H9 (cell line): ENCODE data around the gene RAB3IL1. TPM values are rescaled to one million over a fixed set of nuclear protein-coding genes. Genes with fewer than 3 reads are reported as not detected.

Experiments used
- DNase-seq: peaks from one replicate; pipeline ENCODE4 v3.0.0-alpha.2; 2017
- H2AFZ ChIP-seq: one replicate; pipeline ENCODE4 v1.6.1; 2013; ENCODE audit warnings: mild to moderate bottlenecking, low read length, control low read depth, moderate library complexity
- H2AK5ac ChIP-seq: 2 replicates; pipeline ENCODE4 v1.6.1; 2013; ENCODE audit warnings: low read length, control low read depth, mixed read lengths; ENCODE audit not compliant: insufficient read length
- H2BK120ac ChIP-seq: one replicate; pipeline ENCODE4 v1.6.1; 2013; ENCODE audit warnings: low read depth, mild to moderate bottlenecking, low read length, control low read depth, inconsistent platforms; ENCODE audit not compliant: poor library complexity, severe bottlenecking
- H2BK12ac ChIP-seq: 2 replicates; pipeline ENCODE4 v1.6.1; 2013; ENCODE audit warnings: low read length, control low read depth, mixed read lengths, low read depth; ENCODE audit not compliant: insufficient read length
- H2BK15ac ChIP-seq: 2 replicates; pipeline ENCODE4 v1.6.1; 2013; ENCODE audit warnings: low read depth, low read length, control low read depth
- H2BK20ac ChIP-seq: one replicate; pipeline ENCODE4 v1.6.1; 2013; ENCODE audit warnings: low read depth, mild to moderate bottlenecking, low read length, control low read depth, inconsistent platforms; ENCODE audit not compliant: poor library complexity, severe bottlenecking
- H2BK5ac ChIP-seq: 2 replicates; pipeline ENCODE4 v1.6.1; 2013; ENCODE audit warnings: low read length, control low read depth, mixed read lengths; ENCODE audit not compliant: insufficient read length
- H3K14ac ChIP-seq: 2 replicates; pipeline ENCODE4 v1.6.1; 2013; ENCODE audit warnings: low read length, control low read depth; ENCODE audit not compliant: insufficient read depth
- H3K18ac ChIP-seq: 2 replicates; pipeline ENCODE4 v1.6.1; 2013; ENCODE audit warnings: low read depth, mild to moderate bottlenecking, mixed read lengths, low read length, control low read depth; ENCODE audit not compliant: insufficient read length
- H3K23ac ChIP-seq: 2 replicates; pipeline ENCODE4 v1.6.1; 2013; ENCODE audit warnings: low read length, control low read depth, mixed read lengths, low read depth; ENCODE audit not compliant: insufficient read length
- H3K23me2 ChIP-seq: 2 replicates; pipeline ENCODE4 v1.6.1; 2013; ENCODE audit warnings: low read depth, mild to moderate bottlenecking, mixed read lengths, low read length, control low read depth; ENCODE audit not compliant: insufficient read length, poor library complexity, severe bottlenecking
- H3K27ac ChIP-seq: 2 replicates; pipeline ENCODE4 v1.5.1; 2013; ENCODE audit warnings: low read length, control low read depth, mixed read lengths, low read depth; ENCODE audit not compliant: insufficient read length
- H3K27me3 ChIP-seq: 2 replicates; pipeline ENCODE4 v1.6.1; 2013; ENCODE audit warnings: low read length, control low read depth, inconsistent platforms; ENCODE audit not compliant: insufficient read depth
- H3K4ac ChIP-seq: 2 replicates; pipeline ENCODE4 v1.6.1; 2013; ENCODE audit warnings: low read depth, mild to moderate bottlenecking, control low read depth, inconsistent platforms, low read length, moderate library complexity
- H3K4me1 ChIP-seq: 2 replicates; pipeline ENCODE4 v1.6.1; 2013; ENCODE audit warnings: low read length, control low read depth, inconsistent platforms; ENCODE audit not compliant: insufficient read depth
- H3K4me2 ChIP-seq: 2 replicates; pipeline ENCODE4 v1.6.1; 2013; ENCODE audit warnings: low read length, control low read depth, mixed read lengths; ENCODE audit not compliant: insufficient read length, insufficient read depth
- H3K56ac ChIP-seq: 2 replicates; pipeline ENCODE4 v1.6.1; 2013; ENCODE audit warnings: low read depth, mild to moderate bottlenecking, mixed read lengths, low read length, control low read depth; ENCODE audit not compliant: insufficient read length
- H3K79me1 ChIP-seq: 2 replicates; pipeline ENCODE4 v1.6.1; 2013; ENCODE audit warnings: low read depth, mild to moderate bottlenecking, moderate library complexity, low read length, control low read depth, inconsistent platforms; ENCODE audit not compliant: insufficient read depth, poor library complexity, severe bottlenecking
- H3K79me2 ChIP-seq: 2 replicates; pipeline ENCODE4 v1.6.1; 2013; ENCODE audit warnings: low read length, control low read depth, inconsistent platforms; ENCODE audit not compliant: insufficient read depth
- H3K9ac ChIP-seq: 2 replicates; pipeline ENCODE4 v1.6.1; 2013; ENCODE audit warnings: low read length, control low read depth, mixed read lengths; ENCODE audit not compliant: insufficient read length; ENCODE audit errors: extremely low read depth
- H3K9me3 ChIP-seq: one replicate; pipeline ENCODE4 v1.6.1; 2013; ENCODE audit warnings: low read depth, low read length, inconsistent platforms; ENCODE audit not compliant: control insufficient read depth
- H3T11ph ChIP-seq: one replicate; pipeline ENCODE4 v1.6.1; 2013; ENCODE audit warnings: mild to moderate bottlenecking, low read length, control low read depth, inconsistent platforms
- H4K20me1 ChIP-seq: one replicate; pipeline ENCODE4 v1.6.1; 2013; ENCODE audit not compliant: control insufficient read depth, insufficient read length, insufficient read depth
- H4K5ac ChIP-seq: 2 replicates; pipeline ENCODE4 v1.6.1; 2013; ENCODE audit warnings: low read depth, mild to moderate bottlenecking, mixed read lengths, low read length, control low read depth; ENCODE audit not compliant: insufficient read length
- H4K8ac ChIP-seq: replicated peaks from 2 replicates; pipeline ENCODE4 v1.6.1; 2013; ENCODE audit warnings: low read length, control low read depth, mixed read lengths, low read depth; ENCODE audit not compliant: insufficient read length
- H4K91ac ChIP-seq: 2 replicates; pipeline ENCODE4 v1.6.1; 2013; ENCODE audit warnings: low read depth, mild to moderate bottlenecking, moderate library complexity, mixed read lengths, low read length, control low read depth; ENCODE audit not compliant: insufficient read length
- H3K27ac Mint-ChIP-seq, 3 experiments: 2 replicates in 2 of 3; 3 replicates in 1 of 3; pipeline ENCODE4 v1.8.0; 2020 to 2021; ENCODE audit warnings: mixed read lengths in 3 of 3, mild to moderate bottlenecking in 1 of 3, moderate library complexity in 1 of 3
- H3K27me3 Mint-ChIP-seq: 2 replicates; pipeline ENCODE4 v1.8.0; 2021; ENCODE audit warnings: low read depth, mild to moderate bottlenecking, moderate library complexity, mixed read lengths
- H3K36me3 Mint-ChIP-seq, 3 experiments: 2 replicates in 2 of 3; 3 replicates in 1 of 3; pipeline ENCODE4 v1.8.0; 2020 to 2021; ENCODE audit warnings: low read depth in 3 of 3, mixed read lengths in 3 of 3; ENCODE audit not compliant: insufficient read depth in 1 of 3
- H3K4me1 Mint-ChIP-seq, 2 experiments: 2 replicates each; pipeline ENCODE4 v1.8.0; 2020; ENCODE audit warnings: mixed read lengths in 2 of 2
- H3K4me3 Mint-ChIP-seq, 2 experiments: 2 replicates in 1 of 2; 3 replicates in 1 of 2; pipeline ENCODE4 v1.8.0; 2020 to 2021; ENCODE audit warnings: mild to moderate bottlenecking in 2 of 2, mixed read lengths in 2 of 2, moderate library complexity in 1 of 2
- H3K9me3 Mint-ChIP-seq, 2 experiments: 2 replicates in 1 of 2; 3 replicates in 1 of 2; pipeline ENCODE4 v1.8.0; 2020; ENCODE audit warnings: mild to moderate bottlenecking in 2 of 2, mixed read lengths in 2 of 2, moderate library complexity in 1 of 2
- CTCF ChIP-seq: fragments of 200-600 bp; sonication (generic); conservative IDR thresholded peaks from 3 replicates; pipeline ENCODE4 v1.8.0; 2021; ENCODE audit warnings: antibody characterized with exemption, mild to moderate bottlenecking
- WGBS: extraction: QIAGEN DNeasy Blood & Tissue Kit; methylation state at CpG from one replicate; pipeline ENCODE4 v1.1.7; 2013; ENCODE audit warnings: missing lambda C conversion rate, low lambda C conversion rate, mixed read lengths; ENCODE audit not compliant: insufficient read length; ENCODE audit errors: extremely low coverage; 5-methylcytosine and 5-hydroxymethylcytosine counted together
- total RNA-seq: library from RNA; stranded (reverse); gene quantifications from 2 replicates; pipeline ENCODE4 v1.2.1, GENCODE V29; 2021

Gene RAB3IL1
- total RNA-seq, 1 experiment from 2014 or later: 2.4 TPM

- H3K27me3 ChIP-seq: no peaks in the 10 kb centered on the region
- no peak overlapping the region for H2AFZ ChIP-seq
- H3K23ac ChIP-seq: no peak overlapping the region
- H2BK120ac ChIP-seq: no peak overlapping the region
- no peak overlapping the region for H3K4ac ChIP-seq
- H4K8ac ChIP-seq: no peak overlapping the region
- no peak overlapping the region for H3K27ac ChIP-seq
- H3K23me2 ChIP-seq: no peaks in the 10 kb centered on the region
- no peak overlapping the region for H3K4me2 ChIP-seq
- no peak overlapping the region for H2BK15ac ChIP-seq
- DNase-seq: no peak
- no peaks in the 10 kb centered on the region for H3K79me1 ChIP-seq
- H3K4me1 ChIP-seq: no peaks in the 10 kb centered on the region
- no peak overlapping the region for H2BK5ac ChIP-seq
- H3K56ac ChIP-seq: no peak overlapping the region
- no CpG with 5 or more reads among the region's 3 CpGs for WGBS
- H2BK12ac ChIP-seq: no peak overlapping the region
- no peaks in the 10 kb centered on the region for H4K20me1 ChIP-seq
- no peaks in the 10 kb centered on the region for H3K9me3 ChIP-seq
- Mint-ChIP-seq H3K27ac (no peak overlapping the region), H3K9me3 (peaks cover 8% of the 10 kb centered on the region in 2 experiments), H3K4me3 (no peak overlapping the region), H3K4me1 (peaks cover 7 to 13% of the 10 kb centered on the region in 2 experiments), H3K36me3 (peaks cover 0 to 5% (median 2%) of the 10 kb centered on the region in 3 experiments; a peak in 3 of 7 replicates), H3K27me3 (peaks cover 13% of the 10 kb centered on the region)
- no peak overlapping the region for H4K91ac ChIP-seq
- H3K9ac ChIP-seq: no peak overlapping the region
- no peak overlapping the region for H2BK20ac ChIP-seq
- no peak overlapping the region for H3K14ac ChIP-seq
- no peak overlapping the region for H3T11ph ChIP-seq
- H3K79me2 ChIP-seq: no peaks in the 10 kb centered on the region
- H4K5ac ChIP-seq: no peak overlapping the region
- H2AK5ac ChIP-seq: no peak overlapping the region
- TF ChIP-seq CTCF: no peak
- no peak overlapping the region for H3K18ac ChIP-seq
Measured at GRCh38 chr11:61930933-61931332, 13.6 kb upstream of the RAB3IL1 start.
